Measurements from ENCODE around the gene MED13L. TPM values are rescaled to one million over a fixed set of nuclear protein-coding genes. Genes with fewer than 3 reads are reported as not detected.
A peak's percentile ranks its signal among the peaks of the same experiment; 100 is the strongest.

MED13L gene
- 10 to 100 TPM in 3 of 4 donors, 1 to 10 TPM in 1; 9.8 to 74.0 (median 14.3) TPM for polyA plus RNA-seq
- long read RNA-seq, donor 1, full-length matches to known transcripts, result 12 of 24 reads
- long read RNA-seq, donor 1, partial matches to known transcripts, result 12 of 24 reads
- long read RNA-seq, donor 1, other reads (novel, unspliced or antisense), result 0 of 24 reads
- long read RNA-seq, donor 2, partial matches to known transcripts, result 0 of 2 reads
- long read RNA-seq, donor 2, other reads (novel, unspliced or antisense), result 0 of 2 reads
- long read RNA-seq, donor 3, full-length matches to known transcripts, result 10 of 10 reads
- long read RNA-seq, donor 3, partial matches to known transcripts, result 0 of 10 reads
- long read RNA-seq, donor 3, other reads (novel, unspliced or antisense), result 0 of 10 reads
- long read RNA-seq, donor 4, full-length matches to known transcripts, result 3 of 3 reads
- long read RNA-seq, donor 4, partial matches to known transcripts, result 0 of 3 reads
- long read RNA-seq, donor 4, other reads (novel, unspliced or antisense), result 0 of 3 reads
- long read RNA-seq, donor 5, full-length matches to known transcripts, result 2 of 2 reads
- long read RNA-seq, donor 5, partial matches to known transcripts, result 0 of 2 reads
- long read RNA-seq, donor 5, other reads (novel, unspliced or antisense), result 0 of 2 reads
- long read RNA-seq, donor 6, full-length matches to known transcripts, result 5 of 5 reads
- long read RNA-seq, donor 6, partial matches to known transcripts, result 0 of 5 reads
- long read RNA-seq, donor 6, other reads (novel, unspliced or antisense), result 0 of 5 reads
- long read RNA-seq, donor 7, result 0 reads
- long read RNA-seq, donor 8, partial matches to known transcripts, result 0 of 1 reads
- long read RNA-seq, donor 8, other reads (novel, unspliced or antisense), result 0 of 1 reads
- long read RNA-seq, donor 9, partial matches to known transcripts, result 0 of 1 reads
- long read RNA-seq, donor 9, other reads (novel, unspliced or antisense), result 0 of 1 reads
- long read RNA-seq, donor 10, full-length matches to known transcripts, result 6 of 6 reads
- long read RNA-seq, donor 10, partial matches to known transcripts, result 0 of 6 reads
- long read RNA-seq, donor 10, other reads (novel, unspliced or antisense), result 0 of 6 reads

GRCh38 chr12:116277467-116278278 is at the start of gene MED13L:
Gene MED13L, minus strand, starts transcription at chr12:116277693. Its CDS starts 562 bp downstream, at chr12:116277131.
- FAIRE-seq (no peak), DNase-seq (peak; percentile 84 to 93)
- Histone ChIP-seq H3K4me1 (ENCODE audit: control insufficient read depth in 3 of 3, insufficient read depth in 2 of 3, low read depth in 1 of 3, low read length in 2 of 3) (peaks cover 0 to 8% (median 4%) of the 10 kb centered on the region in 3 donors), H3K27ac (ENCODE audit: low read depth in 1 of 3, low read length in 2 of 3) (peak within 1 kb of the TSS; percentile 84 to 96 (median 86)), H3K9me3 (ENCODE audit: control insufficient read depth in 2 of 2, insufficient read depth in 1 of 2, low read depth in 1 of 2, low read length in 1 of 2) (no peaks in the 10 kb centered on the region), H3K4me3 (ENCODE audit: low read depth in 1 of 3, low read length in 3 of 3) (peak within 1 kb of the TSS; percentile 86 to 97 (median 94)), H3K36me3 (ENCODE audit: control insufficient read depth in 3 of 3, insufficient read depth in 2 of 3, low read depth in 1 of 3, low read length in 3 of 3) (no peaks in the 10 kb centered on the region), H3K27me3 (ENCODE audit: control insufficient read depth in 3 of 3, insufficient read depth in 3 of 3, low read length in 3 of 3) (no peaks in the 10 kb centered on the region)
- WGBS, 3 donors, result 1 to 3% (median 1%) methylated on average over 17 to 110 of the region's 111 CpGs

GRCh38 chr12:116325336-116325664 is 47.8 kb upstream of the MED13L start:
- no peaks in the 10 kb centered on the region for H3K36me3 ChIP-seq (ENCODE audit: control insufficient read depth in 3 of 3, insufficient read depth in 2 of 3, low read depth in 1 of 3, low read length in 3 of 3)
- 35 to 54% (median 35%) methylated on average over 1 of the region's 1 CpG for WGBS, 3 donors
- peak in 1 of 2 donors; percentile 22 for DNase-seq
- FAIRE-seq, result no peak
- no peak overlapping the region for H3K4me3 ChIP-seq (ENCODE audit: low read depth in 1 of 3, low read length in 3 of 3)
- no peaks in the 10 kb centered on the region for H3K4me1 ChIP-seq (ENCODE audit: control insufficient read depth in 3 of 3, insufficient read depth in 2 of 3, low read depth in 1 of 3, low read length in 2 of 3)
- no peaks in the 10 kb centered on the region for H3K27me3 ChIP-seq (ENCODE audit: control insufficient read depth in 3 of 3, insufficient read depth in 3 of 3, low read length in 3 of 3)
- H3K9me3 ChIP-seq (ENCODE audit: control insufficient read depth in 2 of 2, insufficient read depth in 1 of 2, low read depth in 1 of 2, low read length in 1 of 2), result no peaks in the 10 kb centered on the region
- H3K27ac ChIP-seq (ENCODE audit: low read depth in 1 of 3, low read length in 2 of 3), result peak overlapping the region in 1 of 3 donors; percentile 61

- H3K9me3 ChIP-seq (ENCODE audit: control insufficient read depth in 2 of 2, insufficient read depth in 1 of 2, low read depth in 1 of 2, low read length in 1 of 2), result no peaks in the 10 kb centered on the region
- no peaks in the 10 kb centered on the region for H3K27me3 ChIP-seq (ENCODE audit: control insufficient read depth in 3 of 3, insufficient read depth in 3 of 3, low read length in 3 of 3)
- no peaks in the 10 kb centered on the region for H3K4me1 ChIP-seq (ENCODE audit: control insufficient read depth in 3 of 3, insufficient read depth in 2 of 3, low read depth in 1 of 3, low read length in 2 of 3)
- FAIRE-seq, result no peak
- DNase-seq, result no peak
- H3K27ac ChIP-seq (ENCODE audit: low read depth in 1 of 3, low read length in 2 of 3), result peak overlapping the region in 1 of 3 donors; percentile 61
- no peak overlapping the region for H3K4me3 ChIP-seq (ENCODE audit: low read depth in 1 of 3, low read length in 3 of 3)
- WGBS, 3 donors, result 65 to 74% (median 70%) methylated on average over 4 of the region's 4 CpGs
- H3K36me3 ChIP-seq (ENCODE audit: control insufficient read depth in 3 of 3, insufficient read depth in 2 of 3, low read depth in 1 of 3, low read length in 3 of 3), result no peaks in the 10 kb centered on the region
These were observed 47.3 kb upstream of the MED13L start for GRCh38 chr12:116324654-116325335.

GRCh38 chr12:116323406-116324386 is 46.2 kb upstream of the MED13L start:
- H3K4me3 ChIP-seq (ENCODE audit: low read depth in 1 of 3, low read length in 3 of 3), result no peak overlapping the region
- no peak overlapping the region for H3K27ac ChIP-seq (ENCODE audit: low read depth in 1 of 3, low read length in 2 of 3)
- H3K27me3 ChIP-seq (ENCODE audit: control insufficient read depth in 3 of 3, insufficient read depth in 3 of 3, low read length in 3 of 3), result no peaks in the 10 kb centered on the region
- WGBS, 3 donors, result 88 to 92% (median 92%) methylated on average over 10 of the region's 10 CpGs
- FAIRE-seq (no peak), DNase-seq (no peak)
- H3K9me3 ChIP-seq (ENCODE audit: control insufficient read depth in 2 of 2, insufficient read depth in 1 of 2, low read depth in 1 of 2, low read length in 1 of 2), result no peaks in the 10 kb centered on the region
- no peaks in the 10 kb centered on the region for H3K36me3 ChIP-seq (ENCODE audit: control insufficient read depth in 3 of 3, insufficient read depth in 2 of 3, low read depth in 1 of 3, low read length in 3 of 3)
- no peaks in the 10 kb centered on the region for H3K4me1 ChIP-seq (ENCODE audit: control insufficient read depth in 3 of 3, insufficient read depth in 2 of 3, low read depth in 1 of 3, low read length in 2 of 3)

- H3K27me3 ChIP-seq (ENCODE audit: control insufficient read depth in 3 of 3, insufficient read depth in 3 of 3, low read length in 3 of 3), result no peaks in the 10 kb centered on the region
- 92 to 97% (median 92%) methylated on average over 6 of the region's 6 CpGs for WGBS, 3 donors
- H3K9me3 ChIP-seq (ENCODE audit: control insufficient read depth in 2 of 2, insufficient read depth in 1 of 2, low read depth in 1 of 2, low read length in 1 of 2), result no peaks in the 10 kb centered on the region
- no peak overlapping the region for H3K27ac ChIP-seq (ENCODE audit: low read depth in 1 of 3, low read length in 2 of 3)
- DNase-seq, result no peak
- peaks cover 0 to 2% (median 0%) of the 10 kb centered on the region in 3 donors for H3K4me1 ChIP-seq (ENCODE audit: control insufficient read depth in 3 of 3, insufficient read depth in 2 of 3, low read depth in 1 of 3, low read length in 2 of 3)
- no peaks in the 10 kb centered on the region for H3K36me3 ChIP-seq (ENCODE audit: control insufficient read depth in 3 of 3, insufficient read depth in 2 of 3, low read depth in 1 of 3, low read length in 3 of 3)
- no peak overlapping the region for H3K4me3 ChIP-seq (ENCODE audit: low read depth in 1 of 3, low read length in 3 of 3)
- no peak for FAIRE-seq
These were observed 44.4 kb upstream of the MED13L start for GRCh38 chr12:116321913-116322312.

GRCh38 chr12:116320791-116321217 is 43.3 kb upstream of the MED13L start:
- H3K27ac ChIP-seq (ENCODE audit: low read depth in 1 of 3, low read length in 2 of 3), result peak overlapping the region in 1 of 3 donors; percentile 12
- H3K4me3 ChIP-seq (ENCODE audit: low read depth in 1 of 3, low read length in 3 of 3), result no peak overlapping the region
- whole genome bisulfite sequencing, 3 donors, result 29 to 47% (median 31%) methylated on average over 2 of the region's 2 CpGs
- FAIRE-seq (no peak), DNase-seq (no peak)
- no peaks in the 10 kb centered on the region for H3K27me3 ChIP-seq (ENCODE audit: control insufficient read depth in 3 of 3, insufficient read depth in 3 of 3, low read length in 3 of 3)
- H3K36me3 ChIP-seq (ENCODE audit: control insufficient read depth in 3 of 3, insufficient read depth in 2 of 3, low read depth in 1 of 3, low read length in 3 of 3), result no peaks in the 10 kb centered on the region
- H3K9me3 ChIP-seq (ENCODE audit: control insufficient read depth in 2 of 2, insufficient read depth in 1 of 2, low read depth in 1 of 2, low read length in 1 of 2), result no peaks in the 10 kb centered on the region
- H3K4me1 ChIP-seq (ENCODE audit: control insufficient read depth in 3 of 3, insufficient read depth in 2 of 3, low read depth in 1 of 3, low read length in 2 of 3), result peaks cover 0 to 2% (median 0%) of the 10 kb centered on the region in 3 donors

Measured in small intestine (tissue), 16 donors.